Endothelial cell of umbilical vein (primary cell): ENCODE data around the gene MCTP1. TPM values are rescaled to one million over a fixed set of nuclear protein-coding genes. Genes with fewer than 3 reads are reported as not detected.

ENCODE experiments used
- BruUV-seq: library from RNA; stranded (reverse); fragments of 400-500 nt; replicated peaks from 2 replicates; lab custom pipeline; 2021; lab: Mats Ljungman, UMichigan
- CTCF ChIA-PET: fragments of 300-600, 350-600 bp; sonication (Branson Sonifier 250); formaldehyde crosslinking; loops from one replicate; lab custom pipeline; 2021; ENCODE audit warnings: antibody characterized with exemption, inconsistent platforms; lab: Charles Lee
- POLR2A ChIA-PET: fragments of 300-600, 350-600 bp; sonication (Branson Sonifier 250); formaldehyde crosslinking; loops from one replicate; lab custom pipeline; 2021; ENCODE audit warnings: antibody characterized with exemption, inconsistent platforms; lab: Charles Lee
- DNase-seq: peaks from one replicate; pipeline ENCODE4 v3.0.0-alpha.2; 2011; ENCODE audit warnings: low read depth, low spot score
- FAIRE-seq: peaks from 2 replicates; lab custom pipeline; 2011; peaks lifted over from hg19 to GRCh38; lab: Jason Lieb, UNC
- H2AFZ ChIP-seq: 2 replicates; pipeline ENCODE4 v1.6.0; 2012; ENCODE audit warnings: low read depth, low read length, control low read depth, inconsistent platforms
- H3K27ac ChIP-seq: 2 replicates; pipeline ENCODE4 v1.5.1; 2011; ENCODE audit warnings: low read depth, mild to moderate bottlenecking, control low read depth, low read length, moderate library complexity; ENCODE audit not compliant: insufficient read depth
- H3K27me3 ChIP-seq, 2 experiments: 2 replicates each; pipeline versions ENCODE4 v1.6.0 to v1.6.1; 2011; ENCODE audit warnings: low read length in 2 of 2, mixed read lengths in 1 of 2; ENCODE audit not compliant: control insufficient read depth in 2 of 2, insufficient read depth in 2 of 2
- H3K36me3 ChIP-seq, 2 experiments: 2 replicates in 1 of 2; 3 replicates in 1 of 2; pipeline ENCODE4 v1.5.1; 2011; ENCODE audit warnings: low read length in 2 of 2, mild to moderate bottlenecking in 1 of 2, moderate library complexity in 1 of 2; ENCODE audit not compliant: control insufficient read depth in 2 of 2, insufficient read depth in 2 of 2; ENCODE audit errors: extremely low read depth in 1 of 2
- H3K4me1 ChIP-seq: 3 replicates; pipeline ENCODE4 v1.5.1; 2011; ENCODE audit warnings: mild to moderate bottlenecking, low read length; ENCODE audit not compliant: control insufficient read depth, insufficient read depth; ENCODE audit errors: extremely low read depth
- H3K4me2 ChIP-seq: 2 replicates; pipeline ENCODE4 v1.6.1; 2011; ENCODE audit warnings: low read length, control low read depth, mixed read lengths; ENCODE audit not compliant: insufficient read depth
- H3K4me3 ChIP-seq, 3 experiments: fragments of 200-600 bp in 1 of 3; sonication (generic), shearing (Covaris generic) in 1 of 3; replicated peaks in 1 of 3; 2 replicates each; pipeline ENCODE4 v1.5.1; 2011 to 2016; ENCODE audit warnings: control low read depth in 3 of 3, low read length in 3 of 3, mild to moderate bottlenecking in 2 of 3, inconsistent platforms in 1 of 3, low read depth in 1 of 3, moderate library complexity in 1 of 3; ENCODE audit not compliant: insufficient read depth in 1 of 3
- H3K79me2 ChIP-seq: 2 replicates; pipeline ENCODE4 v1.6.0; 2012; ENCODE audit warnings: low read length, inconsistent platforms; ENCODE audit not compliant: control insufficient read depth, insufficient read depth
- H3K9ac ChIP-seq: replicated peaks from 2 replicates; pipeline ENCODE3; 2011; ENCODE audit warnings: low read length, control low read depth; ENCODE audit not compliant: insufficient read depth; ENCODE audit errors: extremely low read depth
- H3K9me1 ChIP-seq: replicated peaks from 3 replicates; pipeline ENCODE4 v1.6.0; 2011; ENCODE audit warnings: mild to moderate bottlenecking, low read length; ENCODE audit not compliant: control insufficient read depth, insufficient read depth; ENCODE audit errors: extremely low read depth
- H3K9me3 ChIP-seq: replicated peaks from 2 replicates; pipeline ENCODE4 v1.5.1; 2012; ENCODE audit warnings: low read length, inconsistent platforms; ENCODE audit not compliant: control insufficient read depth, insufficient read depth
- H4K20me1 ChIP-seq: replicated peaks from 2 replicates; pipeline ENCODE3; 2011; ENCODE audit warnings: mild to moderate bottlenecking, low read length; ENCODE audit not compliant: control insufficient read depth, insufficient read depth; ENCODE audit errors: extremely low read depth
- CTCF ChIP-seq, 2 donors: IDR thresholded peaks; 1 replicate in 1 of 2; 2 replicates in 1 of 2; pipeline ENCODE4 v1.5.1; 2011; ENCODE audit warnings: low read length in 2 of 2, mild to moderate bottlenecking in 2 of 2, moderate library complexity in 2 of 2, control low read depth in 1 of 2, inconsistent platforms in 1 of 2, low read depth in 1 of 2; ENCODE audit not compliant: insufficient read depth in 1 of 2; ENCODE audit errors: extremely low read depth in 1 of 2
- EZH2 ChIP-seq: IDR thresholded peaks from 2 replicates; pipeline ENCODE4 v1.6.1; 2012; ENCODE audit warnings: borderline replicate concordance, low read depth, mild to moderate bottlenecking, moderate library complexity, low read length, inconsistent platforms; ENCODE audit not compliant: severe bottlenecking
- FOS ChIP-seq: IDR thresholded peaks from 2 replicates; pipeline ENCODE4 v1.6.1; 2011; ENCODE audit warnings: mild to moderate bottlenecking, low read length, moderate library complexity, borderline replicate concordance; ENCODE audit not compliant: insufficient read depth
- GATA2 ChIP-seq: IDR thresholded peaks from 2 replicates; pipeline ENCODE4 v1.7.0; 2011; ENCODE audit warnings: low read depth, mild to moderate bottlenecking, moderate library complexity, mixed read lengths, low read length; ENCODE audit not compliant: insufficient read length, insufficient read depth
- JUN ChIP-seq: IDR thresholded peaks from 2 replicates; pipeline ENCODE4 v1.6.1; 2011; ENCODE audit warnings: borderline replicate concordance, low read depth; ENCODE audit not compliant: insufficient read length, insufficient read depth
- MAX ChIP-seq: IDR thresholded peaks from 2 replicates; pipeline ENCODE4 v1.6.1; 2011; ENCODE audit not compliant: insufficient read depth, insufficient read length
- MYC ChIP-seq: IDR thresholded peaks from one replicate; pipeline ENCODE4 v1.6.1; 2011; ENCODE audit warnings: mild to moderate bottlenecking, low read depth, low read length
- POLR2A ChIP-seq: IDR thresholded peaks from 2 replicates; pipeline ENCODE4 v1.6.1; 2012; ENCODE audit warnings: low read depth, mild to moderate bottlenecking, control low read depth, low read length
- POLR2AphosphoS5 ChIP-seq: IDR thresholded peaks from 2 replicates; pipeline ENCODE4 v1.6.1; 2012; ENCODE audit warnings: low read depth, mild to moderate bottlenecking, control low read depth, low read length, moderate library complexity; ENCODE audit not compliant: insufficient read depth
- dilution Hi-C: fragments of 300-500 bp; cut with MboI; formaldehyde crosslinking; loops from one replicate; pipeline ENCODE4 v1.15.0; 2019; ENCODE audit warnings: low sequenced_read_pairs; ENCODE audit not compliant: extremely low pct_ligation_motif_present
- intact Hi-C: fragments of 100-400 bp; cut with micrococcal nuclease; formaldehyde crosslinking; loops from one replicate; pipeline ENCODE4 v1.10.0; 2022
- polyA plus RNA-seq, 4 experiments: library from polyadenylated mRNA; depleted of rRNA in 3 of 4; stranded (reverse) in 3 of 4; unstranded in 1 of 4; fragments of >200 nt; gene quantifications; 2 replicates each; pipeline versions ENCODE4 v1.2.1 to v1.2.3, GENCODE V29; 2011 to 2012; ENCODE audit warnings: missing spikeins in 1 of 4
- total RNA-seq: library from RNA; stranded (reverse); gene quantifications from 2 replicates; pipeline ENCODE4 v1.2.3, GENCODE V29; 2021

MCTP1 gene
- total and polyA plus RNA-seq, 2 donors (not counting 3 experiments of a cell fraction or from before 2014, with no cell fraction given), result 79.3 to 203 TPM

- Histone ChIP-seq H3K4me1 (no peaks in the 10 kb centered on the region), H4K20me1 (no peaks in the 10 kb centered on the region), H3K27ac (no peak overlapping the region), H3K9me3 (no peaks in the 10 kb centered on the region), H3K4me2 (no peak overlapping the region), H2AFZ (no peak overlapping the region), H3K36me3 (no peaks in the 10 kb centered on the region), H3K79me2 (no peaks in the 10 kb centered on the region), H3K9ac (no peak overlapping the region), H3K27me3 (no peaks in the 10 kb centered on the region), H3K4me3 (no peak overlapping the region), H3K9me1 (no peaks in the 10 kb centered on the region)
- dilution Hi-C loops (no loop called here), intact Hi-C loops (no loop called here)
- ChIA-PET POLR2A (no interaction called here), CTCF (interaction anchor here (1.3 kb wide), 1 partner anchor 77 kb away, joined by 3 read pairs; no protein-coding TSS in a partner anchor)
- DNase-seq (no peak), FAIRE-seq (no peak)
- no peak for TF ChIP-seq MAX
- TF ChIP-seq FOS, result no peak
- no peak for TF ChIP-seq GATA2
- TF ChIP-seq MYC, result no peak
- TF ChIP-seq CTCF (IDR thresholded peaks at IDR 0.05; ENCODE audit: extremely low read depth in 1 of 2, insufficient read depth in 1 of 2, low read depth in 1 of 2, low read length in 2 of 2), result no peak
- TF ChIP-seq EZH2, result no peak
- TF ChIP-seq POLR2A, result no peak
- TF ChIP-seq JUN, result no peak
- TF ChIP-seq POLR2AphosphoS5, result no peak
- no TSS peak for BruUV-seq
These were observed 624.4 kb downstream of the MCTP1 start for GRCh38 chr5:94660506-94660905.
